HUES48 (cell line): ENCODE results near the gene LDLRAD4.

Experiments used
- H3K27ac ChIP-seq: one replicate; pipeline ENCODE4 v1.7.0; 2013; ENCODE audit warnings: low read depth, low read length, inconsistent platforms
- H3K27me3 ChIP-seq: 2 replicates; pipeline ENCODE4 v1.6.1; 2013; ENCODE audit warnings: mild to moderate bottlenecking, low read length; ENCODE audit not compliant: control insufficient read depth, insufficient read depth
- H3K36me3 ChIP-seq: 2 replicates; pipeline ENCODE4 v1.6.1; 2013; ENCODE audit warnings: low read length; ENCODE audit not compliant: control insufficient read depth, insufficient read depth
- H3K4me1 ChIP-seq: 2 replicates; pipeline ENCODE4 v1.6.1; 2013; ENCODE audit warnings: mild to moderate bottlenecking, low read length; ENCODE audit not compliant: control insufficient read depth, insufficient read depth
- H3K4me3 ChIP-seq: 2 replicates; pipeline ENCODE4 v1.5.1; 2013; ENCODE audit warnings: mild to moderate bottlenecking, low read depth, low read length
- H3K9ac ChIP-seq: 2 replicates; pipeline ENCODE4 v1.6.1; 2013; ENCODE audit warnings: mild to moderate bottlenecking, low read depth, low read length, moderate library complexity
- H3K9me3 ChIP-seq: 2 replicates; pipeline ENCODE4 v1.6.1; 2013; ENCODE audit warnings: low read length; ENCODE audit not compliant: control insufficient read depth, insufficient read depth

The LDLRAD4 gene

DNA sequence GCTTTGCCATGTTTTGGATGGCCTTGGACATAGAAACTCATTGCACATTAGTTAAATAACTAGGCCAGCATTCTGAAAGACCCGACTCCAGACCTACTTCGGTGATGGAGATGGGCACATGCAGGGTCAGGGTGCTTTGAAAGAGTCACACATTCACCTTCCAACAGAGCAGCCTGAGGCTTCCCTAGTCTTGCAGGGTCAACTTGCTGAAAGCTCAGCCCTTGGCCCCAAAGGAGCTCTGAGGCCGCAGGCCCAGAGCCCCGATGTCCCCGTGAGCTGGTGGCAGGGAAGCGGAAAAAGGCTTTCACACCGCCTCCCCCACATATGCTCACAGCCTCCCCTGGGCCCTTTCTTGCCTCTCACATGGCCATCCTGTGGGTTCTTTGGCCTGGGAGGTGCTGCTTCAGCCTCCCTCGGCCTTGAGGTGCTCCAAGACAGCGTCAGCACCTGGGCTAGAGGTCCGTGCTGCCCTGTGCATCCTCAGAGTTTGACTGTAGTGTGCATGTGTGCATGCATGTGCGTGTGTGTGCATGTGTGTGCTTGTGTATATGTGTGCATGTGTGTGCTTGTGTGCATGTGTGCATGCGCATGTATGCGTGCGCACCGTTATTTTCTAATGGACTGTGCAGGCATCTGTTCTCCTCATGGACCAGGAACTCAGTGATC is 21.6 kb downstream of the LDLRAD4 start:
- no peaks in the 10 kb centered on the region for H3K27me3 ChIP-seq
- no peaks in the 10 kb centered on the region for H3K36me3 ChIP-seq
- no peak overlapping the region for H3K9ac ChIP-seq
- no peak overlapping the region for H3K27ac ChIP-seq
- no peaks in the 10 kb centered on the region for H3K9me3 ChIP-seq
- H3K4me3 ChIP-seq, result no peak overlapping the region
- H3K4me1 ChIP-seq, result 0 out of 2 replicates have a peak, but pooled peaks cover 13% of the 10 kb centered on the region

DNA sequence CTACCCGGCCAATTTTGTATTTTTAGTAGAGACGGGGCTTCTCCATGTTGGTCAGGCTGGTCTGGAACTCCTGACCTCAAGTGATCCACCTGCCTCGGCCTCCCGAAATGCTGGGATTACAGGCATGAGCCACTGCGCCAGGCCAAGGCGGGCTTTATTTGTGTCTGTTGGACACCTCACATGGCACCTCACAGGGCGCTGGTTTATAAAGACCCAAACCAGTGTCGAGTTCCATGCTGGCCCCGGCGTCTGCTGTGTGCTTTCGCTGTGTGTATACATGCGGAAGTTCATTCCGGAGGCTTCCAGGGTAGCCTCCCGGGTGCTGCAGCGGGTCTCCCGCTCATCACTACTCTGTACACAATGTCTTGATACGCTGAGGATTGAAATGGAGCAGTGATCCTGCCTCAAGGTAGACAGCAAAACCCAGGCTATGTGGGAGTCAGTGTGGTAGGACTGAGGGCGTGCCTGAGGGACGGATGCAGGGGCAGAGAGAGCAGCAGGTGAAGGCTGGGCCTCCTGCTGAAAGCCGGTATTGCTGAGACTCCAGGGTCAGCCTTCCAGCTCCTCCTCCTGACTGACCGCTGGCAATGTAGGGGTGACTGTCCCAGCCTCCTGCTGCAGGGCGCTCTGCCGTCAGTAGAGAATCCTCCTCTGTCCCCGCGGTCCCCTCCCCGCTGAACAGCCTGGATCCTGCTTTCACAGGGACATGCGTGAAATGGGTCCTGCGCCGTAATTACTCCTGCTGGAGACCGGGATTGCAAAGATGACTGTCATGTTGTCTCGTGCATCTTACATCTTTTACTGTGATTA is 22.7 kb downstream of the LDLRAD4 start:
- Histone ChIP-seq H3K4me3 (no peak overlapping the region), H3K27ac (no peak overlapping the region), H3K9me3 (no peaks in the 10 kb centered on the region), H3K4me1 (0 out of 2 replicates have a peak, but pooled peaks cover 4% of the 10 kb centered on the region), H3K36me3 (no peaks in the 10 kb centered on the region), H3K27me3 (no peaks in the 10 kb centered on the region), H3K9ac (no peak overlapping the region)

DNA sequence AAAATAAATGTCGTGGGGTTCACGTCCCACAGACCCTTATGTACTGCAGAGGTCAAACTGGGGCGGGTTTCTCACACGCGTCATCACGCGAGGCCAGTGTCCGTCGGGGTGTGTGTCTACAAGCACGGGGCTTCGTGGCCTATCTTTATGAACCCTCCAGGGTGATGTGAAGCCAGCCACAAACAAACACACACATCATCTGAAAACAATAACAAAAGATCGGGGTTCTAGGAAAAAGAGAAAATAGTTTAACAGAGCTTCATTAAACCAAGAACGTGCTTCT is 23.3 kb downstream of the LDLRAD4 start:
- no peak overlapping the region for H3K9ac ChIP-seq
- no peaks in the 10 kb centered on the region for H3K9me3 ChIP-seq
- H3K36me3 ChIP-seq, result no peaks in the 10 kb centered on the region
- H3K27me3 ChIP-seq, result no peaks in the 10 kb centered on the region
- H3K4me1 ChIP-seq, result 0 out of 2 replicates have a peak, but pooled peaks cover 4% of the 10 kb centered on the region
- no peak overlapping the region for H3K4me3 ChIP-seq
- no peak overlapping the region for H3K27ac ChIP-seq

DNA sequence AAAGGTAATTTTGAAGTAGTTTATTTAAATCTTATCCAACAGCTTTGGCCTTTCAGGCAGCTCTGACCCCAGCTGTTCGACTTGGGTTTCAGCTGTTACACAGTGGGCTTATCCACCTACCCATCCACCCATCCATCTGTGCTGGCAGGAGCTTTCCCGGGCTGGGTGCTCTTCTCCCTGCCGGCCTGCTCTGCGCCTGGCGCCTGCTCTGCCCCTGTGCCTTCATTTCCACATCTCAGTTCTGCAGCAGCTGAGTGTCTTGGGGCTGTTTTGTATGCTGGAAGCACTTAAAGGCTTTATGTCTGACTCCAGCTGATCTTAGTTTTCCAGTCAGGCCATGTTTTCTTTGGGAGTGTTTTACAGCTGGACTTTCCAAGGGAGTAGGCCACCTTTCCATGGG is 24.2 kb downstream of the LDLRAD4 start:
- 0 out of 2 replicates have a peak, but pooled peaks cover 4% of the 10 kb centered on the region for H3K4me1 ChIP-seq

DNA sequence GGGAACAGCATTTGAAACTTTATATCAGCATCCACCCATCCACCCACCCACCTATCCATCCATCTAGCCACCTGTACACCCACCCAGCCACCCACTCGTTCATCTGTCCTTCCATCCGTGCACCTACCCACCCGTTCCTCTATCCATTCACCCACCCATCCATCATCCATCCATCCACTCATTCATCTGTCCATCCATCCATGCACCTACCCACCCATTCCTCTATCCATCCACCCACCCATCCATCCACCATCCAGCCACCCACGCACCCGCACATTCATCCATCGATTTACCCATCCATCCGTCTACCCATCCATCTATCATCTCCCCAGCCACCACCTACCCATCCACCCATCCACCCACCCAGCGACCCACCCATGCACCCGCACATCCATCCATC is 24.8 kb downstream of the LDLRAD4 start:
- Histone ChIP-seq H3K4me1 (0 out of 2 replicates have a peak, but pooled peaks cover 4% of the 10 kb centered on the region), H3K4me3 (no peak overlapping the region), H3K27ac (no peak overlapping the region), H3K9me3 (no peaks in the 10 kb centered on the region), H3K27me3 (no peaks in the 10 kb centered on the region), H3K36me3 (no peaks in the 10 kb centered on the region), H3K9ac (no peak overlapping the region)

More for the DNA sequence above, 24.2 kb downstream of the LDLRAD4 start:
- no peak overlapping the region for H3K4me3 ChIP-seq
- H3K9ac ChIP-seq, result no peak overlapping the region
- no peak overlapping the region for H3K27ac ChIP-seq
- no peaks in the 10 kb centered on the region for H3K9me3 ChIP-seq
- H3K27me3 ChIP-seq, result no peaks in the 10 kb centered on the region
- no peaks in the 10 kb centered on the region for H3K36me3 ChIP-seq

DNA sequence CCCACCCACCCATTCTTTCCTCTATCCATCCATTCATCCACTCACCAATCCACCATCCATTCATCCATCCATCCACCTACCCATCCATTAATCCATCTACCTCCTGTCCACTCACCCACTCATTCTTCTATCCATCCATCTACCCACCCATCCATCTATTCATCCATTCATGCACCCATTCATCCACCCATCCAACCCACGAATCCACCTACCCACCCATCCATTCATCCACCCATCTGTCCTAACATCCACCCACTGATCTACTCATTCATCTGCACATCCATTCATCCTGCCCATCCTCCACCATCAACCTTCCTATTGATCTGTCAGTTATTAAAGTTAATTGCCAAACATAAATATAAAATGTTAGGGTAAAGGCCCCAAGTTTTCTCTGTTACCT is 25.6 kb downstream of the LDLRAD4 start:
- H3K27ac ChIP-seq, result no peak overlapping the region
- H3K4me3 ChIP-seq, result no peak overlapping the region
- H3K36me3 ChIP-seq, result no peaks in the 10 kb centered on the region
- 0 out of 2 replicates have a peak, but pooled peaks cover 4% of the 10 kb centered on the region for H3K4me1 ChIP-seq
- H3K9me3 ChIP-seq, result no peaks in the 10 kb centered on the region
- no peaks in the 10 kb centered on the region for H3K27me3 ChIP-seq
- no peak overlapping the region for H3K9ac ChIP-seq

DNA sequence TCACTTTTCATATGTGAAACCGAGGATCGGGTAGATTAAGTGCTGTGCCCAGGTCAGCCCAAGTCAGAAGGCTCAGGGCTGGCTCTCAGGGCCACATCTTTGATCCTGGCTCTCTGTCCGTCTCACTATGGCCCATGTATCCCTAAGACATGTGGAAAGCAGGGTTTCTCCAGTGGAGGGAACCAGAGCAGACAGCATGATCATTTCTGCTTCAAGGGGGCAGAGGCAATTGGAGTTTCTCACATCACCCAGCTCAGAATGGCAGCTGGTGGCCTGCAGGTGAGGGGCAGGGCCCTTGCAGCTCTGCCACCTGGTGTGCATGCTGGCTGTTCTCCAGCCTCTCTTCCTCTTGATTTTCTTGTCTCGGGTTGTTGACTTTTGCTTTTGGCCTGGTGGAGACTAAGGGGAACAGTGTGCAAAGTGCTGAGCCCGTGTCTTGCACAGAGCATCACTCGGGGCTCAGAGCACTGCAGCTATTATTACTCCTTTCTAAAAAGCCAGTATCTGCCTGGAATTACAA is 27.0 kb downstream of the LDLRAD4 start:
- no peak overlapping the region for H3K27ac ChIP-seq
- no peaks in the 10 kb centered on the region for H3K4me1 ChIP-seq
- no peaks in the 10 kb centered on the region for H3K9me3 ChIP-seq
- no peak overlapping the region for H3K4me3 ChIP-seq
- H3K27me3 ChIP-seq, result no peaks in the 10 kb centered on the region
- H3K9ac ChIP-seq, result no peak overlapping the region
- no peaks in the 10 kb centered on the region for H3K36me3 ChIP-seq

DNA sequence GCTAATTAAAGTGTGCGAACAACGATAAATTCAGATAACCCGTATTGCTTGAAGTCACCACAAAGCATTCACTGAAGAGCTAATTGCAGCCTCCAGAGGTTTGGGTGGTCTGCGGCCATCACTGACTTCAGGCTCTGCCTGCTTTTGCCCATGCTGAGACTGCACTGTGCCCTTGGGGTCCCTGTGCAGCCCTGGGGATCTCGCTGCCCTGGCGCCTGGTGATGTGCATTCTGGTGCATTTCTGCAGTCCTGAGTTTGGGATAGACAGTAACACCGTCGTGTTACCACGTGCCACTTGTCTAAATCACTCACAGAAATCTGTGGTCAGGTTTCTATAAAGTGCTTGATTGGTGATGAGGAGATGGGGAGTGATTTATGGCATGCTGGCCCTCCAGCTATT is 27.6 kb downstream of the LDLRAD4 start:
- Histone ChIP-seq H3K9ac (no peak overlapping the region), H3K27ac (no peak overlapping the region), H3K36me3 (no peaks in the 10 kb centered on the region), H3K9me3 (no peaks in the 10 kb centered on the region), H3K4me3 (no peak overlapping the region), H3K4me1 (no peaks in the 10 kb centered on the region), H3K27me3 (no peaks in the 10 kb centered on the region)

DNA sequence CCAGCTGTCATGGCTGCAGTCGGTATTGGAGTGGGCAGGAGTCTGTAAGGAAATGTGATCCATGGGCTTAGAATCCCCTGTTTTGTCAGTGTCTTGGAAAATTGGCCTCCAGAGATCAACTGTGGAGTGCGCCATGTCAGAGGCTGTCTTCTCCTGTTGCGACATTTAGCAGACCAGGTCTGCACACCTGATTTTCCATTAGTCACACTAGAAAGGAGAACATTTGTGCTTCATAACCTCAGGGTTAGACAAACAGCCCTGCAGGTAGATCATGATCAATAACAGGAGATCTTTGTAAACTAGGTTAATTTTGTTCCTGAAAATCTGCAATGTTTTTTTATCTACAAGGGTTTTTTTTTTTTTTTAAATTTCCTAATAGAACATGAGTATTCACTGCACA is 28.0 kb downstream of the LDLRAD4 start:
- H3K27me3 ChIP-seq, result no peaks in the 10 kb centered on the region
- H3K9me3 ChIP-seq, result no peaks in the 10 kb centered on the region
- H3K4me1 ChIP-seq, result no peaks in the 10 kb centered on the region
- no peak overlapping the region for H3K9ac ChIP-seq
- H3K36me3 ChIP-seq, result no peaks in the 10 kb centered on the region
- no peak overlapping the region for H3K27ac ChIP-seq
- H3K4me3 ChIP-seq, result no peak overlapping the region

DNA sequence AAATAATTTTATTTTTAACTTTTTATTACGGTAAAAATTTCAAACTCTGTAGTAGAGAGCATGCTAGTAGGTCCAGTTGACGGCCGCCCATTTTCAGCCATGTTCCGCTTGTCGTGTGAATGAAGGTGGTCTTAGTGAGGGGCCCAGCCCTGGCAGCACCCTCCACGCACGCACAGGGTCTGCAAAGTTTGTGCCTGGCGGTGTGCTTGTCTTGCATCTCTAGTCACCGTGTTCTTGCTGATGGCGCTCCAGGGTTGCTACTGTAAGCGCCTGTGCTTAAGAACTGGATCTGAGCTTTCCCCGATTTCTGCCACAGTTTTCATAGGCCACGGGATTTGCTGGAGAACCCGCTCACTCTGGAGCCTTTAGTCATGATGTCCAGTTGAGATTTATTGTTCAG is 28.9 kb downstream of the LDLRAD4 start:
- no peaks in the 10 kb centered on the region for H3K36me3 ChIP-seq
- H3K4me3 ChIP-seq, result no peak overlapping the region
- H3K9ac ChIP-seq, result no peak overlapping the region
- H3K4me1 ChIP-seq, result no peaks in the 10 kb centered on the region
- no peaks in the 10 kb centered on the region for H3K9me3 ChIP-seq
- no peak overlapping the region for H3K27ac ChIP-seq
- H3K27me3 ChIP-seq, result no peaks in the 10 kb centered on the region

DNA sequence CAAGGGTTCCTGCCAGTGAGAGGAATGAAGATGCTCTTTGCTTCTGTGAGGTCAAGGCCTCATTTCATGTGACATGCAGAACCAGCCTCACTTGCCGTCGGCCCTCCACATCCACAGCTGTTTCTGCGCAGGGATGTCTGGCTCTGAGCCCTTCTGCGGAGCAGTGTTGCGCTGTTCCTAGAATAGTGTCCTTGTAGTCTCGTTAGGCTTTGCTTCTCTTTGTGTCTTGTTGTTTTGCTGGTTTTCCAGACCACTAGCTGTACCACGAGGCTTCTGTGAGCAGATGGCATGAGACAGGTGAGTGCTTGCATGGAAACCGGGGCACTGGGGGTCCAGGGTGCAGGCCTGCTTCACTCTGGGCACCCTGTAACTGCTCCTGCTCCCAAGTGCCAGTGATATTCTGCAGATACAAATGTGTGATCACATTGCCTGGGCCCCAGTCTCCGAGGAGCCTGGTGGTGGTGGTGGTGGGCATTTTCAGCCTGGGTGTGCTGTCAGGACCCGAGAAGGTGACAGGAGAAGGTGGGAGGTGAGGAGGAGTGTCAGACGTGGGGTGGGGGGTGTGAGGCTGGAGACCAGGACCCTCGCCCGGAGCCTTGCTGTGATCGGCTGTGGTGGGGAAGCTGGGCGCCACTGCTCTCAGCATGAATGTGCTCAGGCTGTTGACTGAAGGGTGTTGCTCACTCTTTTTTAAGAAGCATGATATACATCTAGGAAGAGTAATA is 34.3 kb downstream of the LDLRAD4 start:
- Histone ChIP-seq H3K9ac (no peak overlapping the region), H3K4me1 (peaks cover 8% of the 10 kb centered on the region), H3K27me3 (no peaks in the 10 kb centered on the region), H3K27ac (no peak overlapping the region), H3K36me3 (no peaks in the 10 kb centered on the region), H3K4me3 (no peak overlapping the region), H3K9me3 (no peaks in the 10 kb centered on the region)
